Testis (tissue), 2 donors: Measurements from ENCODE around the gene NECAB3.

Source experiments
- POLR2A ChIP-seq: fragments of 450-650 bp; IDR thresholded peaks from one replicate; pipeline ENCODE4 v1.6.1; 2017; ENCODE audit warnings: antibody characterized with exemption, mild to moderate bottlenecking, moderate library complexity
- TF ChIP-seq, protein P1 (sequence below), 3 experiments: fragments of 450-650 bp in 2 of 3; fragments of 200-600 bp in 1 of 3; sonication (generic) in 1 of 3; IDR thresholded peaks; one replicate each; pipeline ENCODE4 v1.5.1; 2016 to 2019; ENCODE audit warnings: antibody characterized with exemption in 3 of 3, mild to moderate bottlenecking in 2 of 3, moderate library complexity in 1 of 3

DNA sequence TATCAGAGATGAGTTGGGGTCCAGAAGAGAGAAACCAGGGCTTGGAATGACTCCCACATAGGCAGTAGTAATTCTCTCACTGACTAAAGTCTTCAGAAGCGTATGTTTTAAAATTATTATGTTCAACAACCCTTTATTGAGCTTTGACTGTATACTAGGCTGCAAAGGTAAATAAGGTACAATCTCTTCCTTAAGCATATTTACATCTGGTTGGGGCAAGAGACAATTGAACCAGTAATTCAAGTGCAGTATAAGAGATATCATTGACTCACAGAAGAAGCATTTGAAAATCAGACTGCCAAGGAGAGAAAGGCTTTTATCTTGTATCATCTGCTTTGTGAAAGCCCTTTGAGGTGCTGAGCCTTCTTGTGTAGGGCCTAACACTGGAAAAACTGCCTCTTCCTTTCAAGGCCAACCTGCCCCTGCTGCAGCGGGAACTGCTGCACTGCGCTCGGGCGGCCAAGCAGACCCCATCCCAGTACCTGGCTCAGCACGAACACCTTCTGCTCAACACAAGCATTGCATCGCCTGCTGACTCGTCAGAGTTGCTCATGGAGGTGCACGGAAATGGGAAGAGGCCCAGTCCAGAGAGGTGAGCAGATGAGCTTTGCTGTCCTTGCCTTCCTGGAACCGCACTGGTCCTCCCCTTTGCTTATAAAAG, 51.4 kb downstream of the NECAB3 start:
- TF ChIP-seq POLR2A, result no peak
- TF ChIP-seq, protein P1, sequence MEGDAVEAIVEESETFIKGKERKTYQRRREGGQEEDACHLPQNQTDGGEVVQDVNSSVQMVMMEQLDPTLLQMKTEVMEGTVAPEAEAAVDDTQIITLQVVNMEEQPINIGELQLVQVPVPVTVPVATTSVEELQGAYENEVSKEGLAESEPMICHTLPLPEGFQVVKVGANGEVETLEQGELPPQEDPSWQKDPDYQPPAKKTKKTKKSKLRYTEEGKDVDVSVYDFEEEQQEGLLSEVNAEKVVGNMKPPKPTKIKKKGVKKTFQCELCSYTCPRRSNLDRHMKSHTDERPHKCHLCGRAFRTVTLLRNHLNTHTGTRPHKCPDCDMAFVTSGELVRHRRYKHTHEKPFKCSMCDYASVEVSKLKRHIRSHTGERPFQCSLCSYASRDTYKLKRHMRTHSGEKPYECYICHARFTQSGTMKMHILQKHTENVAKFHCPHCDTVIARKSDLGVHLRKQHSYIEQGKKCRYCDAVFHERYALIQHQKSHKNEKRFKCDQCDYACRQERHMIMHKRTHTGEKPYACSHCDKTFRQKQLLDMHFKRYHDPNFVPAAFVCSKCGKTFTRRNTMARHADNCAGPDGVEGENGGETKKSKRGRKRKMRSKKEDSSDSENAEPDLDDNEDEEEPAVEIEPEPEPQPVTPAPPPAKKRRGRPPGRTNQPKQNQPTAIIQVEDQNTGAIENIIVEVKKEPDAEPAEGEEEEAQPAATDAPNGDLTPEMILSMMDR (IDR thresholded peaks at IDR 0.05), result no peak
